ENCODE data around the gene GALNS.

GALNS gene

GRCh38 chr16:88804173-88804551, 52.6 kb downstream of the GALNS start:
- TF ChIP-seq CTCF (IDR thresholded peaks at IDR 0.05; ENCODE audit: low read length, missing control alignments) = no peak
- no peak for DNase-seq (ENCODE audit: low read depth)
- H3K4me3 ChIP-seq (replicated peaks; ENCODE audit: low read depth, low read length) = peak overlapping the region; percentile 67

GRCh38 chr16:88803264-88803987, 53.3 kb downstream of the GALNS start, which contains the start of gene CDT1:
Gene CDT1, plus strand, starts transcription at chr16:88803789. Its CDS starts 43 bp downstream, at chr16:88803832.
- peak within 1 kb of the TSS; percentile 67 for H3K4me3 ChIP-seq (replicated peaks; ENCODE audit: low read depth, low read length)
- no peak for TF ChIP-seq CTCF (IDR thresholded peaks at IDR 0.05; ENCODE audit: low read length, missing control alignments)
- peak; percentile 77 for DNase-seq (ENCODE audit: low read depth)

GRCh38 chr16:88800277-88800592, 56.5 kb downstream of the GALNS start:
- TF ChIP-seq CTCF (IDR thresholded peaks at IDR 0.05; ENCODE audit: low read length, missing control alignments) = no peak
- no peak overlapping the region for H3K4me3 ChIP-seq (replicated peaks; ENCODE audit: low read depth, low read length)
- no peak for DNase-seq (ENCODE audit: low read depth)

- no peak overlapping the region for H3K4me3 ChIP-seq (replicated peaks; ENCODE audit: low read depth, low read length)
- DNase-seq (ENCODE audit: low read depth) = no peak
Observed at GRCh38 chr16:88799569-88800276, 57.0 kb downstream of the GALNS start.

GRCh38 chr16:88798772-88799455, 57.8 kb downstream of the GALNS start:
- no peak overlapping the region for H3K4me3 ChIP-seq (replicated peaks; ENCODE audit: low read depth, low read length)
- DNase-seq (ENCODE audit: low read depth) = no peak
- TF ChIP-seq CTCF (IDR thresholded peaks at IDR 0.05; ENCODE audit: low read length, missing control alignments) = no peak

More at GRCh38 chr16:88799569-88800276, 57.0 kb downstream of the GALNS start:
- no peak for TF ChIP-seq CTCF (IDR thresholded peaks at IDR 0.05; ENCODE audit: low read length, missing control alignments)

GRCh38 chr16:88798073-88798472, 58.7 kb downstream of the GALNS start:
- no peak for DNase-seq (ENCODE audit: low read depth)
- H3K4me3 ChIP-seq (replicated peaks; ENCODE audit: low read depth, low read length) = no peak overlapping the region
- no peak for TF ChIP-seq CTCF (IDR thresholded peaks at IDR 0.05; ENCODE audit: low read length, missing control alignments)

Measured in fibroblast of pulmonary artery (primary cell).